Activated CD8-positive, alpha-beta T cell treated with anti-CD3 and anti-CD28 coated beads for 36 hours (primary cell): ENCODE data around the gene CACNA1E. TPM values are rescaled to one million over a fixed set of nuclear protein-coding genes. Genes with fewer than 3 reads are reported as not detected.

Experiments used
- ATAC-seq: fragments of 200-7000 bp; cut with Tn5 transposase; one replicate; pipeline ENCODE4 v1.10.0; 2021; ENCODE audit warnings: mild to moderate bottlenecking, moderate library complexity
- CTCF ChIA-PET: fragments of 350-600 bp; sonication (Branson Sonifier 250); formaldehyde crosslinking; loops from one replicate; lab custom pipeline; 2021; ENCODE audit warnings: antibody characterized with exemption; lab: Charles Lee
- POLR2A ChIA-PET: fragments of 350-600 bp; sonication (Branson Sonifier 250); formaldehyde crosslinking; loops from one replicate; lab custom pipeline; 2021; ENCODE audit warnings: antibody characterized with exemption; lab: Charles Lee
- DNase-seq: peaks from one replicate; pipeline ENCODE4 v3.0.0-alpha.2; 2020
- H3K27ac Mint-ChIP-seq: one replicate; pipeline ENCODE4 v1.8.0; 2021; ENCODE audit warnings: mild to moderate bottlenecking, mixed read lengths
- H3K27me3 Mint-ChIP-seq: one replicate; pipeline ENCODE4 v1.8.0; 2021; ENCODE audit warnings: mixed read lengths
- H3K36me3 Mint-ChIP-seq: one replicate; pipeline ENCODE4 v1.8.0; 2021; ENCODE audit warnings: low read depth, mixed read lengths
- H3K4me1 Mint-ChIP-seq: one replicate; pipeline ENCODE4 v1.8.0; 2021; ENCODE audit warnings: low read depth, mixed read lengths
- H3K4me3 Mint-ChIP-seq: one replicate; pipeline ENCODE4 v1.8.0; 2021; ENCODE audit warnings: mild to moderate bottlenecking, moderate library complexity, mixed read lengths
- H3K9me3 Mint-ChIP-seq: one replicate; pipeline ENCODE4 v1.8.0; 2021; ENCODE audit warnings: mixed read lengths
- intact Hi-C: fragments of 100-400 bp; cut with micrococcal nuclease; formaldehyde crosslinking; loops from one replicate; pipeline ENCODE4 v1.10.0; 2022
- total RNA-seq, 2 experiments: library from RNA; stranded (reverse); gene quantifications; one replicate each; pipeline ENCODE4 v1.2.3, GENCODE V29; 2021
- TF ChIP-seq, protein P1 (sequence below): fragments of 200-600 bp; IDR thresholded peaks from one replicate; pipeline ENCODE4 v1.8.0; 2022; ENCODE audit warnings: antibody characterized with exemption, mild to moderate bottlenecking

Gene CACNA1E
- total RNA-seq, 2 experiments from 2014 or later, result not detected

- no peak overlapping the region for H3K4me3 Mint-ChIP-seq
- DNase-seq, result no peak
- H3K36me3 Mint-ChIP-seq, result no peaks in the 10 kb centered on the region
- POLR2A ChIA-PET, result no interaction called here
- no peaks in the 10 kb centered on the region for H3K9me3 Mint-ChIP-seq
- CTCF ChIA-PET, result interaction anchor here (1.1 kb wide), 1 partner anchor 280 kb away, joined by 4 read pairs; no protein-coding TSS in a partner anchor
- TF ChIP-seq, protein P1, sequence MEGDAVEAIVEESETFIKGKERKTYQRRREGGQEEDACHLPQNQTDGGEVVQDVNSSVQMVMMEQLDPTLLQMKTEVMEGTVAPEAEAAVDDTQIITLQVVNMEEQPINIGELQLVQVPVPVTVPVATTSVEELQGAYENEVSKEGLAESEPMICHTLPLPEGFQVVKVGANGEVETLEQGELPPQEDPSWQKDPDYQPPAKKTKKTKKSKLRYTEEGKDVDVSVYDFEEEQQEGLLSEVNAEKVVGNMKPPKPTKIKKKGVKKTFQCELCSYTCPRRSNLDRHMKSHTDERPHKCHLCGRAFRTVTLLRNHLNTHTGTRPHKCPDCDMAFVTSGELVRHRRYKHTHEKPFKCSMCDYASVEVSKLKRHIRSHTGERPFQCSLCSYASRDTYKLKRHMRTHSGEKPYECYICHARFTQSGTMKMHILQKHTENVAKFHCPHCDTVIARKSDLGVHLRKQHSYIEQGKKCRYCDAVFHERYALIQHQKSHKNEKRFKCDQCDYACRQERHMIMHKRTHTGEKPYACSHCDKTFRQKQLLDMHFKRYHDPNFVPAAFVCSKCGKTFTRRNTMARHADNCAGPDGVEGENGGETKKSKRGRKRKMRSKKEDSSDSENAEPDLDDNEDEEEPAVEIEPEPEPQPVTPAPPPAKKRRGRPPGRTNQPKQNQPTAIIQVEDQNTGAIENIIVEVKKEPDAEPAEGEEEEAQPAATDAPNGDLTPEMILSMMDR, result no peak
- no peak for ATAC-seq
- H3K27me3 Mint-ChIP-seq, result peaks cover 23% of the 10 kb centered on the region
- intact Hi-C loops, result no loop called here
- H3K4me1 Mint-ChIP-seq, result no peaks in the 10 kb centered on the region
- no peak overlapping the region for H3K27ac Mint-ChIP-seq
Observed at GRCh38 chr1:181469829-181470228, 13.5 kb upstream of the CACNA1E start.

GRCh38 chr1:181475580-181475979 is 7.7 kb upstream of the CACNA1E start:
- DNase-seq, result no peak
- TF ChIP-seq, protein P1, result no peak
- CTCF ChIA-PET, result interaction anchor here (1.3 kb wide), 1 partner anchor 594 kb away, joined by 3 read pairs; no protein-coding TSS in a partner anchor
- Mint-ChIP-seq H3K4me1 (no peaks in the 10 kb centered on the region), H3K4me3 (no peak overlapping the region), H3K27me3 (peaks cover 12% of the 10 kb centered on the region), H3K27ac (no peak overlapping the region), H3K36me3 (no peaks in the 10 kb centered on the region), H3K9me3 (no peaks in the 10 kb centered on the region)
- POLR2A ChIA-PET, result no interaction called here
- intact Hi-C loops, result loop anchor here (5.0 kb wide), 2 partner anchors 202 to 462 kb away; no protein-coding TSS in a partner anchor
- no peak for ATAC-seq

- Mint-ChIP-seq H3K4me1 (no peaks in the 10 kb centered on the region), H3K27me3 (peaks cover 18% of the 10 kb centered on the region), H3K36me3 (no peaks in the 10 kb centered on the region), H3K9me3 (no peaks in the 10 kb centered on the region), H3K4me3 (no peak overlapping the region), H3K27ac (no peak overlapping the region)
- no peak for DNase-seq
- POLR2A ChIA-PET, result interaction anchor here (0.8 kb wide), 1 partner anchor 42 kb away, joined by 4 read pairs; no protein-coding TSS in a partner anchor
- intact Hi-C loops, result loop anchor here (5.0 kb wide), 2 partner anchors 201 to 461 kb away; no protein-coding TSS in a partner anchor
- CTCF ChIA-PET, result interaction anchor here (1.3 kb wide), 1 partner anchor 593 kb away, joined by 3 read pairs; no protein-coding TSS in a partner anchor
- TF ChIP-seq, protein P1, result no peak
- ATAC-seq, result no peak
Observed at GRCh38 chr1:181476581-181476980, 6.7 kb upstream of the CACNA1E start.

DNA sequence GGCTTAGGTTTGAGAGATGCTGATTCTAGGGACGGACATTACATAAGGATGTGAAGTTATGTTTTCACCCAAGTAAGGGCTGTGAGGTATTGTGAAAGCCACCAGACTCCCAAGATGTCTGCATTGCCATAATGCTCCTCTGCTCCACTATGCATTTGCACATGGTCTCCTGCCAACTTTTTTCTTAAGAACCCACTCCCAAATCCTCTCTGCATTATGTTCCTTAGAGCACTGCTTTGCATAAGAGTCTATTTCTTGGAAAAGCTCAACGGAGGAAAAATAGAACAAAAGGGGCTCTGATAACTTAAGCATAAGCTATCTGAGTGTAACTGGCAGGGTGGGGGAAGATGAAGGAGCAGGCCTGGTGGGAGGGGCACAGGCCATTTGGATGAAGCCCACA is 5.0 kb upstream of the CACNA1E start:
- no peak overlapping the region for H3K27ac Mint-ChIP-seq
- intact Hi-C loops, result loop anchor here (5.0 kb wide), 2 partner anchors 199 to 459 kb away; no protein-coding TSS in a partner anchor
- TF ChIP-seq, protein P1, result no peak
- no peak overlapping the region for H3K4me3 Mint-ChIP-seq
- ChIA-PET POLR2A (no interaction called here), CTCF (interaction anchor here (0.8 to 4.3 kb wide), 15 partner anchors 11 to 603 kb away, joined by 3 to 37 read pairs (median 3); no protein-coding TSS in a partner anchor)
- ATAC-seq (no peak), DNase-seq (no peak)
- H3K4me1 Mint-ChIP-seq, result peaks cover 6% of the 10 kb centered on the region
- no peaks in the 10 kb centered on the region for H3K36me3 Mint-ChIP-seq
- H3K27me3 Mint-ChIP-seq, result peaks cover 22% of the 10 kb centered on the region
- no peaks in the 10 kb centered on the region for H3K9me3 Mint-ChIP-seq

GRCh38 chr1:181479137-181479745 is 4.1 kb upstream of the CACNA1E start:
- H3K4me3 Mint-ChIP-seq, result no peak overlapping the region
- ChIA-PET CTCF (interaction anchor here (0.5 to 4.3 kb wide), 19 partner anchors 12 to 602 kb away, joined by 3 to 37 read pairs (median 4); no protein-coding TSS in a partner anchor), POLR2A (no interaction called here)
- peaks cover 12% of the 10 kb centered on the region for H3K4me1 Mint-ChIP-seq
- DNase-seq (peak; percentile 38), ATAC-seq (peak; percentile 69)
- H3K27ac Mint-ChIP-seq, result no peak overlapping the region
- no peaks in the 10 kb centered on the region for H3K36me3 Mint-ChIP-seq
- H3K27me3 Mint-ChIP-seq, result peaks cover 32% of the 10 kb centered on the region
- intact Hi-C loops, result loop anchor here (5.0 kb wide), 2 partner anchors 198 to 458 kb away; no protein-coding TSS in a partner anchor
- no peaks in the 10 kb centered on the region for H3K9me3 Mint-ChIP-seq
- TF ChIP-seq, protein P1, result peak; percentile 68
